OCI-LY1 (cell line): Measurements from ENCODE around the gene RPS16.

ENCODE experiments used
- EZH2 ChIP-seq: fragments of 200-600 bp; sonication (generic), shearing (Covaris generic); IDR thresholded peaks from 2 replicates; pipeline ENCODE4 v1.8.0; 2017; ENCODE audit warnings: borderline replicate concordance, mixed run types, mild to moderate bottlenecking, antibody characterized with exemption, low read length, moderate library complexity, mixed read lengths
- TF ChIP-seq, protein P1 (sequence below): fragments of 200-600 bp; sonication (generic), shearing (Covaris generic); IDR thresholded peaks from 2 replicates; pipeline ENCODE4 v1.5.1; 2017; ENCODE audit warnings: mild to moderate bottlenecking, antibody characterized with exemption, low read length, moderate library complexity, mixed read lengths

DNA sequence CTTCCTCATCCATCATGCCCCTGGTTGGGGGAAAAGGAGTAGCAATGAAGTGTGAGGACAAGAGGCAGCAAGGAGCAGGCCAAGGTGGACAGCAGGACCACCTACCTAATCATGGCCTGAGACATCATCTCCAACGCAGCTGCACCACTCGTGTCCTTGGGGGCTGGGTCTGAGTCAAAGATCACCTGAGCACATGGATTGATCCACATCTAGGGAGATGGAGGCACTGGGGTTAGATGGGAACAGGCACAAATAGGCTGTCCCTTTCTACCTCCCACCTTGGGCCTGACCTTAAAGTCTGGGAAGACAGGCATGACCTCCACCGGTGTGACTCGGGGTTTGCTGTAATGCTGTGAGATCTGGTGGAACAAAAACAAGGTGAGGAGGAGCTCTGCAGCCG, 47.1 kb downstream of the RPS16 start:
- TF ChIP-seq, protein P1, sequence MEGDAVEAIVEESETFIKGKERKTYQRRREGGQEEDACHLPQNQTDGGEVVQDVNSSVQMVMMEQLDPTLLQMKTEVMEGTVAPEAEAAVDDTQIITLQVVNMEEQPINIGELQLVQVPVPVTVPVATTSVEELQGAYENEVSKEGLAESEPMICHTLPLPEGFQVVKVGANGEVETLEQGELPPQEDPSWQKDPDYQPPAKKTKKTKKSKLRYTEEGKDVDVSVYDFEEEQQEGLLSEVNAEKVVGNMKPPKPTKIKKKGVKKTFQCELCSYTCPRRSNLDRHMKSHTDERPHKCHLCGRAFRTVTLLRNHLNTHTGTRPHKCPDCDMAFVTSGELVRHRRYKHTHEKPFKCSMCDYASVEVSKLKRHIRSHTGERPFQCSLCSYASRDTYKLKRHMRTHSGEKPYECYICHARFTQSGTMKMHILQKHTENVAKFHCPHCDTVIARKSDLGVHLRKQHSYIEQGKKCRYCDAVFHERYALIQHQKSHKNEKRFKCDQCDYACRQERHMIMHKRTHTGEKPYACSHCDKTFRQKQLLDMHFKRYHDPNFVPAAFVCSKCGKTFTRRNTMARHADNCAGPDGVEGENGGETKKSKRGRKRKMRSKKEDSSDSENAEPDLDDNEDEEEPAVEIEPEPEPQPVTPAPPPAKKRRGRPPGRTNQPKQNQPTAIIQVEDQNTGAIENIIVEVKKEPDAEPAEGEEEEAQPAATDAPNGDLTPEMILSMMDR, result no peak
- TF ChIP-seq EZH2, result no peak
